IPS-15b (cell line): ENCODE results near the gene HOXD12.
A peak's percentile ranks its signal among the peaks of the same experiment; 100 is the strongest.

ENCODE experiments used
- H3K27me3 ChIP-seq: one replicate; pipeline ENCODE4 v1.6.1; 2013; ENCODE audit warnings: low read length; ENCODE audit not compliant: control insufficient read depth, insufficient read depth
- H3K36me3 ChIP-seq: one replicate; pipeline ENCODE4 v1.6.1; 2013; ENCODE audit warnings: low read length; ENCODE audit not compliant: control insufficient read depth, insufficient read depth
- H3K4me1 ChIP-seq: one replicate; pipeline ENCODE4 v1.6.1; 2013; ENCODE audit warnings: mild to moderate bottlenecking, low read length; ENCODE audit not compliant: control insufficient read depth, insufficient read depth
- H3K4me3 ChIP-seq: one replicate; pipeline ENCODE4 v1.5.1; 2013; ENCODE audit warnings: low read depth, low read length
- H3K9ac ChIP-seq: one replicate; pipeline ENCODE4 v1.6.1; 2013; ENCODE audit warnings: low read depth, mild to moderate bottlenecking, low read length
- H3K9me3 ChIP-seq: one replicate; pipeline ENCODE4 v1.6.1; 2013; ENCODE audit warnings: mild to moderate bottlenecking, low read length; ENCODE audit not compliant: control insufficient read depth, insufficient read depth

HOXD12 gene

DNA sequence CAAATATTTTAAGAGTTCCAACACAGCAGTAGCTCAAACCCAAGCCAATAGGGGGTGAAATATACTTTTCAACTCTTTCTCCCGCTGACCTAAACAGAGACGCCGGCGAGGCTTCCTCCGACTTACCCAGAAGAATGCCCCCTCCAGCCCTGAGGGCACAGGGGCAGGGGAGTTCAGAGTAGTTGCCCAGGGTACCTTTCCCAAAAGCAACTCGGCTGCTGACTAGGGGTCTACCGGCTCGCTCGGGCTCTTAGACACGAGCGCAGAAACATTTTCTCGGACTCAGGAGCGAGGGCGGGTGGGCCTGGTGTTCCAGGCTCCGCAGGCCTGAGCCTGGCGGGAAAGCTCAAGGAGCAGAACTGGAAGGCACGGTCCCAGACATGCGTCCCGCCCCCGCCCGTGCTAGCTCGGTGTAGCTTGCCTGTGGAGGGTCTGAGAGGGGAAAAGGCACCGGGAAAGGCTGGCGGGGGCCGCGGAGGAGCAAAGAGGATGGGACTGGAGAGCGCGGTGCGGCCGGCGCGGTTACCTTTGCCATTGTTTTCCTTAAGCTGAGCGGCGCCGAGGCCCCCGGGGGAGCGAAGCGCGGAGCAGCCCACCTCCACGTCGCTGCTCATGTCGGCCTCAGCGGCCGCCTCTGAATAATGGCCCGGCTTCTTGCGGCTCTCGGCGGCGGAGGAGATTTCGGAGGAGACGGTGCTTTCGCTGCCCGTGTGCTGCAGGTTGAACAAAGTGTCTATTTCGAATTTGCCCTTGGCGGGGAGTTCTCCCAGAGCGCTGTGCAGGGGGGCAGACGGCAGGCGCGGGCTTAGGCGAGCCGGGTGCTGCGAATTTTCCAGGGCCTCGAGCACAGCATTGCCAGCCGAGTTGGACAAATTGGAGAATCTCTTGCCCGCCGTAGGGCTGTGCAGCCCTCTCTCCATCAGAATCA lies 16.5 kb upstream of the HOXD12 start:
- no peak overlapping the region for H3K9ac ChIP-seq
- no peaks in the 10 kb centered on the region for H3K36me3 ChIP-seq
- peaks cover 3% of the 10 kb centered on the region for H3K4me1 ChIP-seq
- H3K4me3 ChIP-seq: peak overlapping the region; percentile 18
- H3K9me3 ChIP-seq: no peaks in the 10 kb centered on the region
- peaks cover 95% of the 10 kb centered on the region for H3K27me3 ChIP-seq

DNA sequence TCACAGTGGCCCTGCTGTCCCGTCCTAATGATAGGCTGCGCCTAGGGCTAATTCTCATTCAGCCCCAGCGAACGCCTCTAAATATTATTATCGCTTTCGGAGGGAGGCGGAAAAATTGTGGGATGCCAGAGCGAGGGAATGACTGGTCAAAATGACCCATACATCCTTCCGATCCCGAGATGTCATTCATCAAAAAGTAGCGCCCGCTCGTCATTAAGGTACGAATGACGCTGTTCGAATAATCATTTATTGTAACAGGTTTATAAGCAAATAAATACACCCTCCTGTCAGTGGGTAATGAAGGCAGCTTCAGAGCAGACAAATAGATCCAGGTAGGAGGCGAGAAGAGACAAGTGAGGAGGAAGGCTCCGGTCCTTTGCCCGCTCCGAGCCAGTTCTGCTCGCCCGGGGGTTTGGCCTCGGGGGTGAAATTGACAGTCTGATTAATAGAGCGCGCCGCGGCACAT lies 15.8 kb upstream of the HOXD12 start, which contains the start of gene EVX2:
TSS of gene EVX2 (minus strand) at position 167 of the 466 bp plus-strand sequence. CDS start 186 bp downstream, outside the sequence.
- Histone ChIP-seq H3K27me3 (peaks cover 95% of the 10 kb centered on the region), H3K9me3 (no peaks in the 10 kb centered on the region), H3K9ac (no peak within 1 kb of the TSS), H3K4me3 (peak within 1 kb of the TSS; percentile 13), H3K36me3 (no peaks in the 10 kb centered on the region), H3K4me1 (peaks cover 3% of the 10 kb centered on the region)

DNA sequence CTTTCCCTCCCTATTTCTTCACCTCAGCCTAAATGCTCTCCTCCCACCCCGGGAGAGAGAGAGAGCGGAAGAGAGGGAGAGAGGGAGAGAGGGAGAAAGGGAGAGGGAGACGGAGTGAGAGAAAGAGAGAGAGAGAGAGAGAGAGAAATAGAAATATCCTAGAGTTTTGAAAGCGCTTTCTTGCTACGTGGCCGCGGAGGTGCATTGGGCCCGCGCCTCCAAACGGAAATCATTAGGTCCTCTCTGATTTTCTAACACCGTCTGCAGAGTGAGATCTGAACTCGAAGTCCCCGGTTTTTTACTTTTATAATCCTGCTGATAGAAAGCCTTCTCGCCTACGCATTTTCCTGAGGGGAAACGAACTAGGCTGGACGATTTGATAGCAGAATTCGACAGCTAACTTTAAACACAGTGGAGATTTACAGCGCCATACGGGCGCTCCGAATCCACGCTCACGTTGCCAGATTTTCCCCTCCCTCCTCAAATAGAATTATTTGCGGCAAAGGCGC lies 14.9 kb upstream of the HOXD12 start:
- H3K4me1 ChIP-seq: no peaks in the 10 kb centered on the region
- H3K9ac ChIP-seq: no peak overlapping the region
- H3K36me3 ChIP-seq: no peaks in the 10 kb centered on the region
- no peaks in the 10 kb centered on the region for H3K9me3 ChIP-seq
- H3K4me3 ChIP-seq: peak overlapping the region; percentile 35
- H3K27me3 ChIP-seq: peaks cover 95% of the 10 kb centered on the region

DNA sequence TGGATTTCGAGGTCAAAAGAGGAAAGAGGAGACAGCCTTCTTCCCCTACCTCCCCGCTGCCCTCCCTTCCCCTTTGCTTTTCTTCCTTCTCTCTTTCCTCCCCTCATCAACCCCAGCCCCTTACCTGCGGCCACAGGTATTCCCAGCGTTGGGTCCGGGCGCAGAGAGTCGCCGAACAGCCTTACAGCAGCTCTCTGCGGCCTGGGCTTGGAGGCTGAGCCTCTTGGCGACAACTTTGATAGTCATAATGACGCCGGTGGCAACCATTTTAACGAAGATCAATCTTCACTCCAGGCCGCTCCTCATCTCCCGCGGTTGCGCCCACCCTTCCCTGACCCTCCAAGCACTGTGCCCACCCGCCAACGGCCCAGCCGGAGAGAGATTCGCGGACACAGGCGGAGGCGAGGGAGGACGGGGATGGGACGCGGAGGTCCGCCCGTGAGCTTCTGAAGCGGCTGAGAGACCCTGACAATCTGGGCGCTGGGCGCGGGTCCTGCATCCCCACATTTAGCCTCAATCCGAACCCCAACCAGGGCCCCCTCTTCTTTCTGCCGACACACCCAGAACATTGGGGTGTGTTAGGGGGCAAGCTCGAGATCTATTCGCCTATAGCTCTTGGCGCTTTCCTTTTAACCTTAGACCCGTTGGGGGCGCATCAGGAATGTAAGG lies 14.3 kb upstream of the HOXD12 start:
- H3K27me3 ChIP-seq: peaks cover 100% of the 10 kb centered on the region
- H3K9me3 ChIP-seq: no peaks in the 10 kb centered on the region
- no peaks in the 10 kb centered on the region for H3K36me3 ChIP-seq
- no peak overlapping the region for H3K9ac ChIP-seq
- no peaks in the 10 kb centered on the region for H3K4me1 ChIP-seq
- peak overlapping the region; percentile 35 for H3K4me3 ChIP-seq

DNA sequence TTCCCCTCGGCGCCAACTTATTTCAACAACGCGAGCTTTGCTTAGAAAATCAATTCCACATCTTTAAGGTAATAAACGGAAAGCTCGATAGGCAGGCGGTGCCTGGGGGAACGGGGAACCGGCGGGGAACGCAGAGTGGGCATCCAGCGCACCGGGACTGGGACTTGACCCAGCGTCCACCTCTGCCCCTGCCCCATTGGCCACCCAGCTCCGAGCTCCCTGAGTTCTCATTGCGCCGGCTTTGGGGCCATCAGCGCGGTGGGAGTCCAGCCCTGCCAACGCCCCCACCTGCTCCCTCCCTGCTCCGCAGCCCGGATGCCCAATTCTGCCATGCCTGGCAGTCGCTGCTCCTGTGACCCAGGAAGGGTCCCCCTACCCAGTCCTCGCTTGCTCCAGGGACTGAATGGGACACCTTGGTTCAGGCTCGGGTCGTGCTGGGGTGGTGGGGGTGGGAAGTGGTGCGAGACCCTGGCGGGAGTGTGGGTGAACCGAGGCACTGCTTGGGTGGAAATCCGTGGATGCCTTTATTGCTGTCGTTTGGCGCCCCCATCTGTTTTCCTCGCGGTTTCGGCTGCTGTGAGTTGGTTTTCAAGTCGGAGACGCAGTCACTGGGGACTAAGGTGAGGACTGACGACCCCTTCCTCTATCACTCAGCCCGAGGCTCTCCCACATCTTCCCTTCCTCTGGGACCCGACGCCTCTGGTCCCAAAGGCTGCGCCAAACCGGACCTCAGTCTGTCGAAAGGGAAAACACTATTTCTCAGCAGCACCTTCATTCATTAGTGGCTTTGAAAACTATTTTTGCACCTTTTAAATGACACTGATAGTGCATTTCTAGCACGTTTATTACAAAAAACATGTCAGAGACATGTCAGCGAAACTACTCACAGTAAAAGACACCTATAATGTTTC lies 13.5 kb upstream of the HOXD12 start:
- no peak overlapping the region for H3K9ac ChIP-seq
- peaks cover 100% of the 10 kb centered on the region for H3K27me3 ChIP-seq
- H3K4me1 ChIP-seq: no peaks in the 10 kb centered on the region
- H3K36me3 ChIP-seq: no peaks in the 10 kb centered on the region
- peak overlapping the region; percentile 35 for H3K4me3 ChIP-seq
- H3K9me3 ChIP-seq: no peaks in the 10 kb centered on the region

DNA sequence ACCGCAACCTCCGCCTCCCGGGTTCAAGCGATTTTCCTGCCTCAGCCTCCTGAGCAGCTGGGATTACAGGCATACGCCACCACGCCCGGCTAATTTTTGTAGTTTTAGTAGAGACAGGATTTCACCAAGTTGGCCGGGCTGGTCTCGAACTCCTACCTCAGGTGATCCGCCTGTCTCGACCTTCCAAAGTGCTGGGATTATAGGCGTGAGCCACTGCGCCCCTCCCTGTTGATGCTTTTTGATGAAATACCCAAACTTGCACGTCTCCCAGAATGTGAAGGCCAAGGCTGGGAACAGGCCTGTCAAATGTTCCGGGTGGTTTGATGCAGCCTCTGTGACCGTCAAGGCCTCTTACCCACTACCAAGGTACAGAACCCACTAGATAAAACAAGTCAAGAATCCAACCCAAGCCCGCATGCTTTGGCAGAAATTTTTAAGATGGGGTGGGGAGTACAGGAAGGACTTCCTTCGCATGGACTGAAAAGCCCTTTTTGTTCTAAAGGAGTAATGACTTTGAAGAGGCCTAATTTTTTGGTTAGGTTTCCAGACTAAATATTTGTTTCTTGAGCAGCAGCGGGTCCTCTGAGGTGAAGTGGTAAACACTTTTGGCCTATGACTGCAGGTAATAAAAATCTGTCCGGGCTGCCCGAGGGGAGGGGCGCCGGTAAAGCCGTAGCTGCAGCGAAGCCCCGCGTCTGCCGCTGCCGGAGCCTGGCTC lies 12.1 kb upstream of the HOXD12 start:
- peak overlapping the region; percentile 49 for H3K4me3 ChIP-seq
- no peaks in the 10 kb centered on the region for H3K4me1 ChIP-seq
- H3K9me3 ChIP-seq: no peaks in the 10 kb centered on the region
- no peaks in the 10 kb centered on the region for H3K36me3 ChIP-seq
- H3K9ac ChIP-seq: no peak overlapping the region
- peaks cover 98% of the 10 kb centered on the region for H3K27me3 ChIP-seq

DNA sequence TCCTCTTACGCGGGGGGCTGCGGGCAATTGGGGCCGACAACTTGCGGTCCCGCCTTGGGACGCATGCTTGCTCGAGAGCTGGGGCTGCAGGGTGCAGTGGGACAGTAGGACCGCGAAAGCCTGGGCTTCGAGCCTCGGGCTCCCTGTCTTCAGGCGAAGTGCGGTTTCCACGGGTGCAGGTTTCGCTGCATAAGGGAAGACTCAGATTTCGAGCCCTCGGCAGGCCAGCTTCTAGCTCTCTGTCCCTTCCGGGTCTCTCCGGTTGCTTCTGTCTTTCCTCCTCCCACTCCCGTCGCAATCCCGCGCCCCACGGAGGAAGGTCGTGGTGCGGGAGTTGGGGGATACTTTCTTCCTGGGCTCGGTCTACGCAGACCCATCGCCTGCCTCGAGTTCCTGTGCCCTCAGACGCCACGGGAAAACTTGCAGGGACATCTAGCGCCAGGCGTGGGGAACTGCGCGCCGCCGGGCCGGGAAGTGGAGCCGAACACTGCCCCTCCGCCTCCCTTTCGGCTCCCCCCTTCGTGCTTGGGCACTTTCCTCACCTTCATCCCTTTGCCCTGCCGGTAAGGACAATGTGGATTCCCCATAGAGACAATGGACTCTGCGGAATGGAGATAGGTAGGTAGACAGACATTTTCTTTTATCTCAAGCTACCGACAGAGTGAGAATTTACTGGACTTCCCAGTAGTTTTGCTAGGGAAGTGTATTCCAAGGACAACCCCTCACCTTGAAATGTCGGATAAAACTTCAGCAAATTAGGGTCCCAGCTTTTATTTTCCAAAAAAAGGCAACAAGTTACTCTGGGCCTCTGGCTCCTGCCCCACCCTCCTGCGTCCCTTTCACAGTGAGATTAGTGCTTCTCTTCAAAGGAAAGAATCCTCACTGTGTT lies 11.3 kb upstream of the HOXD12 start:
- H3K9ac ChIP-seq: no peak overlapping the region
- H3K9me3 ChIP-seq: no peaks in the 10 kb centered on the region
- H3K4me3 ChIP-seq: peak overlapping the region; percentile 49
- H3K36me3 ChIP-seq: no peaks in the 10 kb centered on the region
- peaks cover 95% of the 10 kb centered on the region for H3K27me3 ChIP-seq
- no peaks in the 10 kb centered on the region for H3K4me1 ChIP-seq

DNA sequence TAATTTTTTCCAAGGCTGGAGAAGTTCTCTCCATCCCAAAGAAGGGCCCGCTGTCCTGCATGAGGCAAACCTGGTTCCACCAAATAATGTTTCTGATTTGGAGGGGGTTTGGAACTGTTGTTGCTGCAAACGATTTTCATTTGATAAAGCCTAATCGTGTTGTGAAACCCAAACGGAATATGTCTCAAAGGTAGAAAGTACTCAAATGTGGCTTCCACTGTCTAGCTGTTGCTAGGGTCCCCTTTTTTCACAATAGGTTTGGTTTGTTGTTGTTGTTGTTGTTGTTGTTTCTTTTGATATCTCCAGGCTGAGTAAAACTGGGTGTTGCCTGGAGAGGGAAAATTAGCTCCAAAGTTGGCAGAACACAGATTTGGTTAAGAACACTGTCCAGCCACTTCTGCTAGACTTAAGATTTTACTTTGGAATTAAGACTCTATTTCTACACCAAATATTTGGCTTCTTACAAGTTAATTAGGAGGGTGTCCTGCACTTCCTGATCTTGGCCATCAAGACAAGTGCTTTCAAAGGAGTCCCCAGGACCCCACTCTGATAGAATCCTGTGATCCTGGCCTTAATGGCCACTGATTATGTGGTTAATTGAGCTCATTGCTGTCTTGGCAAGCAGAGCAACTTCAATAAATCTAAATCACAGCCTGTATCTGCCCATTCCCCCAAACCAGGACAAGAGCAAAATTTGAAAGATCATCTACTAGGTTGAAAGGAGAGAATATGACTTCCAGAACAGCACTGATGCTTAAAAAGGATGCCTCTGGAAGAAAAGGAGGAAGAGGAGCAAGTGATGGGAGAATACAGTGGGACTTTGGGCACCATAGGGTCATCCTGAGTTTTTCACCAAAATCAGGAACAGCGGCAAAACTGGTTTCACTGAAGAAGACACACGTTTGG lies 10.4 kb upstream of the HOXD12 start:
- Histone ChIP-seq H3K4me3 (peak overlapping the region; percentile 3), H3K36me3 (no peaks in the 10 kb centered on the region), H3K27me3 (peaks cover 95% of the 10 kb centered on the region), H3K4me1 (no peaks in the 10 kb centered on the region), H3K9me3 (no peaks in the 10 kb centered on the region), H3K9ac (no peak overlapping the region)

DNA sequence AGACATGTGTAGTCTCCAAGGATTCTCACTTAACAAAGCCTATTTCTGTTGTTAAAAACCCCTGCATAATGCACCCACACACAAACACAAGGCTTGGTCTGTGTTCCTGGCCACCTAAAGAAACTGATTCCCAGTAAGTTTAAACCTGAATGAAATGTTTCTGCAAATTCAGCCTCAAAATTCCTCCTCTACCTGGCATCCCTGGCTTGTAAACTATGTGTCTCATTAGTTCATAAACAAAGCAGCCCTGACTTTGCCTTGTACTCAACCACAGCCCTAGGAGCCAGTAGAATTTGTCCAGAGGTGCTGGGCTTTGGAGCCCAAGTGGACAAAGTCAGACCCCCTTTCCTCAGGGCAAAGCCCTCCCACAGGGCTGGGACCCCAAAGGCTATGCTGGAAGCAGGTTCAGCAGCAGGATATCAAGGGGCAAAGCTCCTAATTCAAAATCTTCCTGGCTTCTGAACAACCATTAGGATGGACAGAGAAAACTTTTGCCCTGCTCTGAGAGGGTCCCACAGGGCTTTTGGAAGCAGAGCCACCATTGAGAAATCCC lies 9.7 kb upstream of the HOXD12 start:
- no peaks in the 10 kb centered on the region for H3K36me3 ChIP-seq
- H3K9me3 ChIP-seq: no peaks in the 10 kb centered on the region
- no peak overlapping the region for H3K9ac ChIP-seq
- no peaks in the 10 kb centered on the region for H3K4me1 ChIP-seq
- no peak overlapping the region for H3K4me3 ChIP-seq
- peaks cover 95% of the 10 kb centered on the region for H3K27me3 ChIP-seq
